Stimulated activated CD8-positive, alpha-beta memory T cell treated with anti-CD3 and anti-CD28 coated beads, Interleukin-4, amount 100 ng/mL, for 24 hours (primary cell): Measurements from ENCODE around the gene LMLN.
A peak's percentile ranks its signal among the peaks of the same experiment; 100 is the strongest.
"Not testable (repeated sequence)": the region's sequence is repeated elsewhere in the genome, so short reads cannot be mapped to it uniquely, and the experiment has no call there.

Experiments used
- DNase-seq: peaks from one replicate; pipeline ENCODE4 v3.0.0-alpha.2; 2020; ENCODE audit warnings: low read depth

LMLN gene

GRCh38 chr3:197959891-197960693 is at the start of gene LMLN:
TSS of gene LMLN (plus strand) at chr3:197960217. CDS start at chr3:197960246, 29 bp downstream.
- peak; percentile 92 for DNase-seq

GRCh38 chr3:197912741-197913476 is 47.1 kb upstream of the LMLN start:
- DNase-seq: no peak

- DNase-seq: no peak
Observed at GRCh38 chr3:197913641-197914380, 46.2 kb upstream of the LMLN start.

GRCh38 chr3:197921429-197922275 is 38.4 kb upstream of the LMLN start:
- DNase-seq: not testable (repeated sequence)

GRCh38 chr3:197926418-197926817 is 33.6 kb upstream of the LMLN start:
- no peak for DNase-seq

GRCh38 chr3:197927578-197927977 is 32.4 kb upstream of the LMLN start:
- DNase-seq: not testable (repeated sequence)

GRCh38 chr3:197936819-197937384 is 23.1 kb upstream of the LMLN start:
- DNase-seq: no peak

GRCh38 chr3:197940745-197941384 is 19.2 kb upstream of the LMLN start:
- DNase-seq: no peak

- DNase-seq: no peak
Observed at GRCh38 chr3:197942956-197943556, 17.0 kb upstream of the LMLN start.

- no peak for DNase-seq
Observed at GRCh38 chr3:197949191-197949777, 10.7 kb upstream of the LMLN start.

- DNase-seq: peak; percentile 62
Observed at GRCh38 chr3:197949778-197950676, 10.0 kb upstream of the LMLN start, which contains the start of gene RPL35A. TSS of gene RPL35A (plus strand) at chr3:197950190. CDS start at chr3:197950968, 778 bp downstream.

GRCh38 chr3:197950677-197951061 is 9.3 kb upstream of the LMLN start:
- DNase-seq: no peak

- no peak for DNase-seq
Observed at GRCh38 chr3:197951392-197951990, 8.5 kb upstream of the LMLN start.

GRCh38 chr3:197952440-197952839 is 7.6 kb upstream of the LMLN start:
- DNase-seq: no peak

- no peak for DNase-seq
Observed at GRCh38 chr3:197953325-197953724, 6.7 kb upstream of the LMLN start.

- no peak for DNase-seq
Observed at GRCh38 chr3:197953881-197954280, 6.1 kb upstream of the LMLN start.

GRCh38 chr3:197955892-197956477 is 4.0 kb upstream of the LMLN start:
- no peak for DNase-seq

GRCh38 chr3:197956626-197956988 is 3.4 kb upstream of the LMLN start:
- DNase-seq: no peak
